ENCODE measurements around the gene TNS3.

The TNS3 gene

DNA sequence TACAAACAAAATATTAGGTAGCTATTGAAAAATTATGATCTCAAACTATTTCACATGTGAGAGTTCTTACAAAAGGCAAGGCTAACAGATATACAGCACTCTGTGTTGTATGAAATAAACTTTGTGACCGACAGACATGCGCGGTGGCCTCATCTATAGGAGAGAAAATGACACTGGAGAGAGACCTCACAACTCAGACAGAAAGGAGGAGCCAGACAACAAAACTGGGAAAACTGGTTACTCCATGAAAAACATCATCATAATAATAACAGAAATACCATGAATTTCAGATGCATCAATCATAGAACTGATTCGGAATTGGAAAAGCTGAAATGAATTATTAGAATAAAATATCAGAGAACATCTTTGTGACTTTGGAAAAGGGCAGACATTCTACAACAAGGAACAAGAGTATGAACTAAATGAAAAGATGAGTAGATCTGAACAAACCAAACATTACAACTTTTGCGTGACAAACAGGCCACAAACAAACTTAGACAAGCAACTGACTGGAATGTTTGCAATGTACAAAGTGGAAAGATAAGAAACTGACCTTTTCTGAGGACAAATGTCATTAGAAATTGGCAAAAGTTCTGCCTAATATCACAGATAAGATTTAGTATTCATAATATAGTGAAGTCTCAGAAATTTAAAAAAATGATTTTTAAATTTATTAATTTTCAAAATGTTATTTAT, 69.3 kb downstream of the TNS3 start:
- no peak overlapping the region for H3K4me3 Mint-ChIP-seq
- H3K36me3 Mint-ChIP-seq (ENCODE audit: low read depth), result no peaks in the 10 kb centered on the region
- H3K27ac Mint-ChIP-seq, result no peak overlapping the region
- no peaks in the 10 kb centered on the region for H3K4me1 Mint-ChIP-seq (ENCODE audit: low read depth)
- H3K9me3 Mint-ChIP-seq, result no peaks in the 10 kb centered on the region
- H3K27me3 Mint-ChIP-seq (ENCODE audit: low read depth), result no peaks in the 10 kb centered on the region

DNA sequence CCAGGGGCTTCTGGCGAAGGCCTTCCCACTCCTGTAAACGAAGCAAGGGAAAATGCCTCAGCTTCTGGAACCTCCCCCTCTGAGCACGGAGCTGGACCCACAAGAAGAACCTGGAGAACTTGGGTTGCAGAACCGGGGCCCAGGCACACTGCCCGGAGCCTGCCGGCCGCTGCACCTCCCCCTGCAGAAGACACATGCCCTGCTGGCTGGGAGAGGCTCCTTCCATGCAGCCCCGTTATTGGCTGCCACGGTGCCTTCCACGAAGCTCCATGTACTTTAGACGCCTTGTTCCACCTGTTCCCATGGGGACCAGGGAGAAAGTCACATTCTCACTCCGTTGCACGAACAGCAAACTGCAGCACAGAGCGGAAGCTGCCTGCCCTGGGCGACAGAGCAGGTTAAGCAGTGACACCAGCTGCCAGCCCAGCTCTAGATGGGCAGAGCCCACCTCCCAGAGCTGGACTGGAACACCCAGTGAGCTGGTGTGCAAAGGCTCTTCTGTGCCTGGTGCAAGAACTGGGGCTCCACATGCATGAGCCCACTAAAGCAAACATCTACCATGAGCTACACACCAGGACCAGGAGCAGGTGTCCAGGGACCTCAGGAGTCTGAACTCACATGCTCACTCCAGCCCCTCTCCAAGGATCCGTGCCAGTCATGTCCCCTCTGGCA, 70.1 kb downstream of the TNS3 start:
- Mint-ChIP-seq H3K27me3 (ENCODE audit: low read depth) (no peaks in the 10 kb centered on the region), H3K36me3 (ENCODE audit: low read depth) (no peaks in the 10 kb centered on the region), H3K9me3 (no peaks in the 10 kb centered on the region), H3K4me3 (no peak overlapping the region), H3K27ac (no peak overlapping the region), H3K4me1 (ENCODE audit: low read depth) (no peaks in the 10 kb centered on the region)

GRCh38 chr7:47510786-47511185, 71.1 kb downstream of the TNS3 start:
- Mint-ChIP-seq H3K9me3 (no peaks in the 10 kb centered on the region), H3K27me3 (ENCODE audit: low read depth) (no peaks in the 10 kb centered on the region), H3K4me1 (ENCODE audit: low read depth) (no peaks in the 10 kb centered on the region), H3K36me3 (ENCODE audit: low read depth) (no peaks in the 10 kb centered on the region), H3K4me3 (no peak overlapping the region), H3K27ac (no peak overlapping the region)

DNA sequence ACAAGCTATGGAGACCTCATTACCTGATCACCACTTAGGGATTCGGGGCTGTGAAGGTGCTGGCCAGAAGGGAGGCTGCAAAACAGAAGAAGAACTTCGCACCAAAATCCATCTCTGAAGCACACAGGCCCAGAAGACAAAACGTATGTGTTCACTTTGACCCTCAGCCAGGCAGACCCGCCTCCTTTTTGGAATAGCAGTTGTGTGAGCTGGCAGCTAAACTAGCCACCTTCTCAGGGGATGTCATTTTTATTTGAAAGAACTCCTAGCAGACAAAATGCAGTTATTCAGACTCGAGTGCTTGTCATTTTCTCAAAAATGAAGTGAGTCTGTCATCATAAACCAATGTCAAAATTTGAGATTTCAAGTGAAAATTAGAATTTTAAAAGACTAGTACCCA, 71.7 kb downstream of the TNS3 start:
- Mint-ChIP-seq H3K9me3 (no peaks in the 10 kb centered on the region), H3K4me3 (no peak overlapping the region), H3K27me3 (ENCODE audit: low read depth) (no peaks in the 10 kb centered on the region), H3K27ac (no peak overlapping the region), H3K4me1 (ENCODE audit: low read depth) (no peaks in the 10 kb centered on the region), H3K36me3 (ENCODE audit: low read depth) (no peaks in the 10 kb centered on the region)

DNA sequence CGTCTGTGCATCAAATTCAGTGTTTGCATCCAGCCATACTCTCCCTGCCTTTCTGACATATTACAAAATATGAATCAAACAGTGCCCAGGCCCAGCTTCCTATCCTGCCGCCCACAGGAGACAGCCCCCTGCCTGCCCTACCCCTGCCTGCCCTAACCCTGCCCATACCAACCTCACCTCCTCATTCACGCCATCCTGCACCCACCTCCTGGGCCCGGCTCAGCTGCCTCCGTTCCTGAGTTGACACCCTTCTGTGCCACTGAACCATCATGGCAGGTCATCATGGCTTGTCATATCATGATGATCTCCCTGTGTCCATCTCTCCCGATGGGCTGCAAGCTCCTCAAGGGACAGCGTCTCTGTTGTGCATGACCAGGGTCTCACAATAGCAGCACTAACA, 72.3 kb downstream of the TNS3 start:
- H3K36me3 Mint-ChIP-seq (ENCODE audit: low read depth), result no peaks in the 10 kb centered on the region
- no peaks in the 10 kb centered on the region for H3K27me3 Mint-ChIP-seq (ENCODE audit: low read depth)

DNA sequence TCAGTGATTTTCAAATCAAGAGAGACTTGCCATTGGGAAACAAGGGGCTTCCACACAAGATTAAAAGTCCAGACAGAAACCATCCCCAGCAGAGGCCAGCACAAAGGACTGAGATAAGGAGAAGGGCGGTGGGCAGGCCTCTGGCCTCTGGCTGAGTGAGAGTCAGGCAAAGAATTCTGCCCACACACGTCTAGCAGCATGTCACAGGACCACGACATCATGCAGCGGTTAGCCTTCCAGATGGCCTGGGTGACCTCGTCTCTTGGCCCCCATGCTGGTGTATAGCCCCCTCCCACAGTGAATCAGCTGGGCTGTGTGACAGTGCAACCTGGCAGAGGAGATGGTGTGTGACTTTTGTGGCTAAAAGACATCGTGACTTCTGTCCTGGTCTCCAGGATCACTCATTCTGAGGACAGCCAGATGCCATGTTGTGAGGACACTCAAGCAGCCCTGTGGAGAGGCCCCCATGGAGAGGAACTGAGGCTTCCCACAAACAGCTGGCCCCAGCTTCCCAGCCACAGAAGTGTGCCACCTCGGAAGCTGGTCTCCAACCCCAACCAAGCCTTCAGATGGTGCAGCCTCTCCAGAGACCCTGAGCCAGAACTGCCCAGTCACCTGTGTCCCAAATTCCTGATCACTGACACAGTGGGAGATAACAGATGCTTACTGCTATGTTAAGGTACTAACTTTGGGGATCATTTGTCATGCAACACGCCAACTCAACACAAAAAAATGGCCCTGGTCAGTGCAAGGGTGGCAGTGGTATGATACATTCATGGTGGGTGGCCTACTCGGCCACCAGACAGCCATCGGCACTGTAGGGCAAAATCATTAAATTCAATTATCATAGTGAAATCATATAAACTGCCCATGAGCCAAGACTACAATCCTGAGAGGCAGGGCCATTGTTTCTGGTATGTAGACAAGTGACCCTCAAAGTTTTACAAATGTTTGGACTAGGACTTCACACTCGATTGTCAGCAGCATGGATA, 73.2 kb downstream of the TNS3 start:
- no peak overlapping the region for H3K4me3 Mint-ChIP-seq
- no peaks in the 10 kb centered on the region for H3K4me1 Mint-ChIP-seq (ENCODE audit: low read depth)
- H3K27me3 Mint-ChIP-seq (ENCODE audit: low read depth), result no peaks in the 10 kb centered on the region
- no peaks in the 10 kb centered on the region for H3K36me3 Mint-ChIP-seq (ENCODE audit: low read depth)
- no peak overlapping the region for H3K27ac Mint-ChIP-seq
- H3K9me3 Mint-ChIP-seq, result no peaks in the 10 kb centered on the region

More for the DNA sequence above, 72.3 kb downstream of the TNS3 start:
- no peaks in the 10 kb centered on the region for H3K4me1 Mint-ChIP-seq (ENCODE audit: low read depth)
- no peak overlapping the region for H3K27ac Mint-ChIP-seq
- no peaks in the 10 kb centered on the region for H3K9me3 Mint-ChIP-seq
- no peak overlapping the region for H3K4me3 Mint-ChIP-seq

DNA sequence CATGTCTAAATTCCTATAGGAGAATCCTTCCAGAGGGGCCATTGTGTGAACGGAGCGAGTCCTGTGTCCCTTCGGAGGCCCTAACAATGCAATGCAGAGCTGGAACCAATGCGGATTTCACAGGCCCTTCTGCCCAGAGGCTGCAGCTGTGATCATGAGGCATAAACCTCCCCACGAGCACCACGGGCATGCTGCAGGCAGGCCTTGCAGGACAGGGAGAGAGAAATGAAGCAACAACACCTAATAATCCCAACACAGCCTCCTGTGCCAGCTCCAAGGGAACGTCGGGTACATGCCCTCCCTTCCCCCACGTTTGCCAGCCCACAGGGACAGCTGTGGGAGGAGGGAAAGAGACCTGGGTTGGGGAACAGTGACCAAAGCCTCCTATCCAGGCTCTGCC, 74.4 kb downstream of the TNS3 start:
- Mint-ChIP-seq H3K4me3 (no peak overlapping the region), H3K36me3 (ENCODE audit: low read depth) (no peaks in the 10 kb centered on the region), H3K9me3 (no peaks in the 10 kb centered on the region), H3K4me1 (ENCODE audit: low read depth) (no peaks in the 10 kb centered on the region), H3K27ac (no peak overlapping the region), H3K27me3 (ENCODE audit: low read depth) (no peaks in the 10 kb centered on the region)

DNA sequence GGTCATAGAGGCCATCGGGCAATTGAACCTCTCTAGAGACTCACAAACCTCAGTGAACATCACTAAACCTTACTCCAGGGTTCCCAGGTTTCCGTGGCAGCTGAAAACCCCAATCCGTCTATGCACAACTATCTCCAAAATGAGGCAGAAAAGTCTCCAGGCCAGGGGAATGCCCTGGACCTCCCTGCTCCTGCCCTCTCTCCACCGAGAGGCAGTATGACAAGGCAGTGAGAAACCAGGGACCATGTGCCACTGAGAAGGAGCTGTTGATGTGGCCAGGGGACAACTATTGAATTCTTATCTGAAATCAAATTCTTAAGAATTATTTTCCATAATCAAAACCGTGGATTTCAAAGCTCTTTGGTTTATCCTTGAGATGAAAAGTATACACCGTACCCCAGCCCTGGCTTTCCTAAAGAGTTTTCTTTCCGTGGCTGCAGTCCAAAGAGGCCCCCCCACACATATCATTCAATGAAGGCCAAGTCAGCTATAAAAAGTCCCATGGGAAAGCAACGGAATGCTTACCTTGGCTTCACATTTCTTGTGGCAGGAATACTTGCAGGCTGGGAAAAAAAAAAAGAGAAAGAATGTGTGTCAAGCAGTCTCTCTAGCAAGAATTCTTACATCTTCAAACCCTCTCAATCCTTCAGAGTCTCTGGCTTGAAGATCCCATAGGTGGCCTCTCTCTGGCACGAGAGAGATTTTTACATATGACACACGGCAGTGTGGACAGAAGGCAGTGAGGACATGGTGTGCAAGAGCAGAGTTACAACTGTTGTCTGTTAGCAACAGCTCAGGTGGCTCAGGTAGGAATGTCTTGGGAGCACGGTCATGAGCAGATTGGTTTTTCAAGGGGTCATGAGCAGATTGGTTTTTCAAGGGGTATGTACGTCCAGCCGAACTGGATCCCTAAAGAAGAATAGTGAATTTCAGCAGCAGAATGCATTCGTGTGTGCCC, 75.2 kb downstream of the TNS3 start:
- no peaks in the 10 kb centered on the region for H3K4me1 Mint-ChIP-seq (ENCODE audit: low read depth)
- H3K4me3 Mint-ChIP-seq, result no peak overlapping the region
- no peak overlapping the region for H3K27ac Mint-ChIP-seq
- no peaks in the 10 kb centered on the region for H3K9me3 Mint-ChIP-seq
- no peaks in the 10 kb centered on the region for H3K36me3 Mint-ChIP-seq (ENCODE audit: low read depth)
- no peaks in the 10 kb centered on the region for H3K27me3 Mint-ChIP-seq (ENCODE audit: low read depth)

GRCh38 chr7:47505312-47506007, 76.5 kb downstream of the TNS3 start:
- no peaks in the 10 kb centered on the region for H3K4me1 Mint-ChIP-seq (ENCODE audit: low read depth)
- H3K36me3 Mint-ChIP-seq (ENCODE audit: low read depth), result no peaks in the 10 kb centered on the region
- H3K9me3 Mint-ChIP-seq, result no peaks in the 10 kb centered on the region
- H3K27ac Mint-ChIP-seq, result no peak overlapping the region
- no peaks in the 10 kb centered on the region for H3K27me3 Mint-ChIP-seq (ENCODE audit: low read depth)
- H3K4me3 Mint-ChIP-seq, result no peak overlapping the region

- H3K4me1 Mint-ChIP-seq (ENCODE audit: low read depth), result no peaks in the 10 kb centered on the region
- no peaks in the 10 kb centered on the region for H3K9me3 Mint-ChIP-seq
- no peaks in the 10 kb centered on the region for H3K36me3 Mint-ChIP-seq (ENCODE audit: low read depth)
- H3K27ac Mint-ChIP-seq, result no peak overlapping the region
- H3K4me3 Mint-ChIP-seq, result no peak overlapping the region
- no peaks in the 10 kb centered on the region for H3K27me3 Mint-ChIP-seq (ENCODE audit: low read depth)
Measured at GRCh38 chr7:47504551-47505311, 77.2 kb downstream of the TNS3 start.

- H3K4me1 Mint-ChIP-seq (ENCODE audit: low read depth), result no peaks in the 10 kb centered on the region
- H3K36me3 Mint-ChIP-seq (ENCODE audit: low read depth), result no peaks in the 10 kb centered on the region
- H3K27ac Mint-ChIP-seq, result no peak overlapping the region
- no peaks in the 10 kb centered on the region for H3K27me3 Mint-ChIP-seq (ENCODE audit: low read depth)
- no peak overlapping the region for H3K4me3 Mint-ChIP-seq
- no peaks in the 10 kb centered on the region for H3K9me3 Mint-ChIP-seq
Measured at GRCh38 chr7:47503281-47503680, 78.6 kb downstream of the TNS3 start.

GRCh38 chr7:47502240-47502877, 79.6 kb downstream of the TNS3 start:
- H3K9me3 Mint-ChIP-seq, result no peaks in the 10 kb centered on the region
- no peaks in the 10 kb centered on the region for H3K36me3 Mint-ChIP-seq (ENCODE audit: low read depth)
- no peaks in the 10 kb centered on the region for H3K4me1 Mint-ChIP-seq (ENCODE audit: low read depth)
- H3K27me3 Mint-ChIP-seq (ENCODE audit: low read depth), result no peaks in the 10 kb centered on the region
- H3K4me3 Mint-ChIP-seq, result no peak overlapping the region
- H3K27ac Mint-ChIP-seq, result no peak overlapping the region

All from T-helper 1 cell treated with Interleukin-12 subunit alpha and Interleukin-12 subunit beta and Interleukin-4 antibody, amounts not matched to agents 30 μg/mL and 1 μg/mL, for 36 hours (primary cell).